Endodermal cell (in vitro differentiated cells): ENCODE results near the gene CNDP1. TPM values are rescaled to one million over a fixed set of nuclear protein-coding genes. Genes with fewer than 3 reads are reported as not detected.

Source experiments
- DNase-seq: peaks from one replicate; pipeline ENCODE4 v3.0.0-alpha.2; 2017
- H3K27ac ChIP-seq: 2 replicates; pipeline ENCODE4 v1.5.1; 2013; ENCODE audit warnings: mild to moderate bottlenecking, low read depth, low read length, moderate library complexity
- H3K27me3 ChIP-seq: 2 replicates; pipeline ENCODE4 v1.6.1; 2013; ENCODE audit warnings: mild to moderate bottlenecking, low read length, moderate library complexity; ENCODE audit not compliant: insufficient read depth, control insufficient read depth, poor library complexity, severe bottlenecking
- H3K36me3 ChIP-seq: 2 replicates; pipeline ENCODE4 v1.7.0; 2013; ENCODE audit warnings: mild to moderate bottlenecking, low read length, moderate library complexity; ENCODE audit not compliant: control insufficient read depth, insufficient read depth
- H3K4me1 ChIP-seq: one replicate; pipeline ENCODE4 v1.7.0; 2013; ENCODE audit warnings: low read length; ENCODE audit not compliant: control insufficient read depth, insufficient read depth
- H3K4me3 ChIP-seq: 2 replicates; pipeline ENCODE4 v1.5.1; 2013; ENCODE audit warnings: mild to moderate bottlenecking, low read length, moderate library complexity
- H3K9ac ChIP-seq: 2 replicates; pipeline ENCODE4 v1.6.1; 2013; ENCODE audit warnings: mild to moderate bottlenecking, low read length, moderate library complexity; ENCODE audit not compliant: poor library complexity, severe bottlenecking; ENCODE audit errors: extremely low read depth
- H3K9me3 ChIP-seq: 2 replicates; pipeline ENCODE4 v1.6.1; 2013; ENCODE audit warnings: mild to moderate bottlenecking, low read length, moderate library complexity; ENCODE audit not compliant: control insufficient read depth
- H3K27ac Mint-ChIP-seq: 2 replicates; pipeline ENCODE4 v1.8.0; 2020; ENCODE audit warnings: mixed read lengths
- H3K27me3 Mint-ChIP-seq: 2 replicates; pipeline ENCODE4 v1.8.0; 2021; ENCODE audit warnings: mild to moderate bottlenecking, mixed read lengths; ENCODE audit not compliant: insufficient read depth
- H3K36me3 Mint-ChIP-seq: 2 replicates; pipeline ENCODE4 v1.8.0; 2020; ENCODE audit warnings: low read depth, mixed read lengths
- H3K4me1 Mint-ChIP-seq: 2 replicates; pipeline ENCODE4 v1.8.0; 2020; ENCODE audit warnings: mixed read lengths
- H3K4me3 Mint-ChIP-seq: 2 replicates; pipeline ENCODE4 v1.8.0; 2020; ENCODE audit warnings: mild to moderate bottlenecking, moderate library complexity, mixed read lengths
- H3K9me3 Mint-ChIP-seq: 2 replicates; pipeline ENCODE4 v1.8.0; 2020; ENCODE audit warnings: mild to moderate bottlenecking, mixed read lengths
- CTCF ChIP-seq: fragments of 200-600 bp; sonication (generic); conservative IDR thresholded peaks from 2 replicates; pipeline ENCODE4 v1.5.0; 2021; ENCODE audit warnings: antibody characterized with exemption, mild to moderate bottlenecking
- WGBS, 2 experiments: methylation state at CpG; one replicate each; pipeline versions ENCODE4 v1.1.5 to v1.1.7; 2013; ENCODE audit warnings: missing lambda C conversion rate in 2 of 2, mixed read lengths in 1 of 2; ENCODE audit not compliant: insufficient coverage in 1 of 2, insufficient read length in 1 of 2; 5-methylcytosine and 5-hydroxymethylcytosine counted together
- total RNA-seq, 2 donors: library from RNA; stranded (reverse); fragmentation: NEBNext Ultra II Directional in 1 of 2; extraction: Animal tissue kit (Norgen Biotek cat#: 25700) in 1 of 2; gene quantifications; 2 replicates in 1 of 2; 3 replicates in 1 of 2; pipeline ENCODE4 v1.2.1, GENCODE V29; 2021

CNDP1 gene
- total RNA-seq, 2 donors from 2014 or later, result 0.51 TPM; not detected in 1

DNA sequence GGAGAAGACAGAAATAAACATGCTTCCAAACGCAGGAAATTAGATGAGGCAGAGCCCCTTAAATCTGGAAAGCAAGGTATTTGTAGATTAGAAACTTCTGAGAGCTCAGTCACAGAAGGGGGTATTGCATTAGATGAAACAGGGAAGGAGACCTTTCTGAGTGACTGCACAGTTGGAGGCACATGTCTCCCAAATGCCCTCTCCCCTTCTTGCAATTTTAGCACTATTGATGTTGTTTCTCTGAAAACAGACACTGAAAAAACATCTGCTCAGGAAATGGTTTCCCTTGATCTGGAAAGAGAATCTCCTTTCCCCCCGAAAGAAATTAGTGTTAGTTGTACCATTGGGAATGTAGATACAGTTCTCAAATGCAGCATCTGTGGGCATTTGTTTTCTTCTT lies 96.9 kb downstream of the CNDP1 start:
- H3K27me3 Mint-ChIP-seq, result no peaks in the 10 kb centered on the region
- 83 to 89% methylated on average over 2 of the region's 2 CpGs for WGBS, 2 experiments
- Histone ChIP-seq H3K27me3 (no peaks in the 10 kb centered on the region), H3K9ac (no peak overlapping the region), H3K36me3 (peaks cover 19% of the 10 kb centered on the region), H3K4me3 (no peak overlapping the region), H3K4me1 (no peaks in the 10 kb centered on the region), H3K27ac (no peak overlapping the region), H3K9me3 (no peaks in the 10 kb centered on the region)
- H3K27ac Mint-ChIP-seq, result no peak overlapping the region
- TF ChIP-seq CTCF, result no peak
- H3K4me1 Mint-ChIP-seq, result no peaks in the 10 kb centered on the region
- DNase-seq, result no peak
- H3K36me3 Mint-ChIP-seq, result peaks cover 23% of the 10 kb centered on the region
- H3K9me3 Mint-ChIP-seq, result no peaks in the 10 kb centered on the region
- no peak overlapping the region for H3K4me3 Mint-ChIP-seq

DNA sequence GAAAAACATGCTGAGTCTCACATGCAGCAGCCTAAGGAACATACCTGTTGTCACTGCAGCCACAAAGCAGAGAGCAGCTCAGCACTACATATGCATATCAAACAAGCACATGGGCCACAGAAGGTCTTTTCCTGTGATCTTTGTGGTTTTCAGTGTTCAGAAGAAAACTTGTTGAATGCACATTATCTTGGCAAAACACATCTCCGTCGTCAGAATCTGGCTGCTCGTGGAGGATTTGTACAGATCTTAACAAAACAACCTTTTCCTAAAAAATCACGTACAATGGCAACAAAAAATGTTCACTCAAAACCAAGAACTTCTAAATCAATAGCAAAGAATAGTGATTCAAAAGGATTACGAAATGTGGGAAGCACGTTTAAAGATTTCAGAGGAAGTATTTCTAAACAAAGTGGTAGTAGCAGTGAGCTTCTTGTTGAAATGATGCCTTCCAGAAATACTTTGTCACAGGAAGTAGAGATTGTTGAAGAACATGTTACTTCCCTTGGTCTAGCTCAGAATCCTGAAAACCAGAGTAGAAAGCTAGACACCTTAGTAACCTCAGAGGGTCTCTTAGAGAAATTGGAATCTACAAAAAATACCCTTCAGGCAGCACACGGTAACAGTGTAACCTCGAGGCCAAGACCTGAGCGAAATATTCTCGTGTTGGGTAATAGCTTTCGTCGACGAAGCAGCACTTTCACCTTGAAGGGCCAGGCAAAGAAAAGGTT lies 97.5 kb downstream of the CNDP1 start:
- Histone ChIP-seq H3K36me3 (peaks cover 19% of the 10 kb centered on the region), H3K9me3 (no peaks in the 10 kb centered on the region), H3K27me3 (no peaks in the 10 kb centered on the region), H3K9ac (no peak overlapping the region), H3K4me3 (no peak overlapping the region), H3K4me1 (no peaks in the 10 kb centered on the region), H3K27ac (no peak overlapping the region)
- DNase-seq, result no peak
- H3K27ac Mint-ChIP-seq, result no peak overlapping the region
- H3K27me3 Mint-ChIP-seq, result no peaks in the 10 kb centered on the region
- no peak for TF ChIP-seq CTCF
- H3K4me3 Mint-ChIP-seq, result no peak overlapping the region
- peaks cover 23% of the 10 kb centered on the region for H3K36me3 Mint-ChIP-seq
- no peaks in the 10 kb centered on the region for H3K9me3 Mint-ChIP-seq
- WGBS, 2 experiments, result 90 to 92% methylated on average over 13 of the region's 13 CpGs
- no peaks in the 10 kb centered on the region for H3K4me1 Mint-ChIP-seq

DNA sequence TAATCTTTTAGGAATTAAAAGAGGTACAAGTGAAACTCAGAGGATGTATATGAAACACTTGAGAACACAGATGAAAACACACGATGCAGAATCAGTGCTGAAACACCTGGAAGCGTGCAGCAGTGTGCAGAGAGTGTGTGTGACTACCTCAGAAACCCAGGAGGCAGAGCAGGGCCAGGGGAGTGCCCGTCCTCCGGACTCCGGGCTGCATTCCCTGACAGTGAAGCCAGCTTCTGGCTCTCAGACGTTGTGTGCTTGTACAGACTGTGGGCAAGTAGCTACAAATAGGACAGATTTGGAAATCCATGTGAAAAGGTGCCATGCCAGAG lies 98.0 kb downstream of the CNDP1 start:
- Histone ChIP-seq H3K27ac (no peak overlapping the region), H3K9ac (no peak overlapping the region), H3K9me3 (no peaks in the 10 kb centered on the region), H3K36me3 (peaks cover 19% of the 10 kb centered on the region), H3K27me3 (no peaks in the 10 kb centered on the region), H3K4me1 (no peaks in the 10 kb centered on the region), H3K4me3 (no peak overlapping the region)
- no peak for DNase-seq
- H3K9me3 Mint-ChIP-seq, result no peaks in the 10 kb centered on the region
- peaks cover 23% of the 10 kb centered on the region for H3K36me3 Mint-ChIP-seq
- H3K27ac Mint-ChIP-seq, result no peak overlapping the region
- H3K27me3 Mint-ChIP-seq, result no peaks in the 10 kb centered on the region
- no peak overlapping the region for H3K4me3 Mint-ChIP-seq
- TF ChIP-seq CTCF, result no peak
- H3K4me1 Mint-ChIP-seq, result no peaks in the 10 kb centered on the region
- WGBS, 2 experiments, result 93 to 94% methylated on average over 6 of the region's 6 CpGs
